Motor neuron (in vitro differentiated cells): ENCODE results near the gene CTTNBP2NL. TPM values are rescaled to one million over a fixed set of nuclear protein-coding genes. Genes with fewer than 3 reads are reported as not detected.
"Not testable (repeated sequence)": the region's sequence is repeated elsewhere in the genome, so short reads cannot be mapped to it uniquely, and the experiment has no call there.

ENCODE experiments used
- ATAC-seq, 8 experiments: fragments of 200-7000 bp; cut with Tn5 transposase; replicated peaks in 6 of 8; 2 replicates each; pipeline ENCODE4 v1.8.0; 2021; ENCODE audit warnings: mild to moderate bottlenecking in 8 of 8, moderate library complexity in 8 of 8
- H3K27ac ChIP-seq, 2 donors: fragments of 250-450 bp; sonication (Bioruptor Pico); 2 replicates each; pipeline ENCODE4 v1.9.0; 2021; ENCODE audit warnings: antibody characterized with exemption in 2 of 2, mild to moderate bottlenecking in 2 of 2, moderate library complexity in 1 of 2
- H3K4me1 ChIP-seq, 2 donors: fragments of 250-450 bp; sonication (Bioruptor Pico); replicated peaks in 1 of 2; 2 replicates each; pipeline ENCODE4 v1.6.1; 2021; ENCODE audit warnings: antibody characterized with exemption in 2 of 2, mild to moderate bottlenecking in 2 of 2, moderate library complexity in 1 of 2
- H3K4me3 ChIP-seq, 5 donors: fragments of 250-450 bp; sonication (Bioruptor Pico); 2 replicates each; pipeline ENCODE4 v1.9.0; 2021; ENCODE audit warnings: antibody characterized with exemption in 5 of 5, mild to moderate bottlenecking in 5 of 5, moderate library complexity in 4 of 5
- WGBS, 10 experiments: fragments of 450-650 bp; shearing (Covaris generic); methylation state at CpG; one replicate each; pipeline ENCODE4 v1.0.0; 2022; 5-methylcytosine and 5-hydroxymethylcytosine counted together
- in situ Hi-C, 9 experiments: fragments of 400-800 bp; cut with MboI; loops; one replicate each; pipeline ENCODE4 v1.15.0; 2021; ENCODE audit warnings: low sequenced_read_pairs in 9 of 9, low pct_unique_long_range_greater_than_20kb in 2 of 9; ENCODE audit not compliant: unreplicated experiment in 9 of 9
- total RNA-seq, 8 experiments: library from RNA; unstranded; fragments of 300-600 nt; gene quantifications; 2 replicates each; pipeline versions ENCODE4 v1.2.3 to v1.2.4, GENCODE V29; 2022

The CTTNBP2NL gene
- total RNA-seq, 8 experiments from 2014 or later: 8.7 to 31.0 (median 25.2) TPM

DNA sequence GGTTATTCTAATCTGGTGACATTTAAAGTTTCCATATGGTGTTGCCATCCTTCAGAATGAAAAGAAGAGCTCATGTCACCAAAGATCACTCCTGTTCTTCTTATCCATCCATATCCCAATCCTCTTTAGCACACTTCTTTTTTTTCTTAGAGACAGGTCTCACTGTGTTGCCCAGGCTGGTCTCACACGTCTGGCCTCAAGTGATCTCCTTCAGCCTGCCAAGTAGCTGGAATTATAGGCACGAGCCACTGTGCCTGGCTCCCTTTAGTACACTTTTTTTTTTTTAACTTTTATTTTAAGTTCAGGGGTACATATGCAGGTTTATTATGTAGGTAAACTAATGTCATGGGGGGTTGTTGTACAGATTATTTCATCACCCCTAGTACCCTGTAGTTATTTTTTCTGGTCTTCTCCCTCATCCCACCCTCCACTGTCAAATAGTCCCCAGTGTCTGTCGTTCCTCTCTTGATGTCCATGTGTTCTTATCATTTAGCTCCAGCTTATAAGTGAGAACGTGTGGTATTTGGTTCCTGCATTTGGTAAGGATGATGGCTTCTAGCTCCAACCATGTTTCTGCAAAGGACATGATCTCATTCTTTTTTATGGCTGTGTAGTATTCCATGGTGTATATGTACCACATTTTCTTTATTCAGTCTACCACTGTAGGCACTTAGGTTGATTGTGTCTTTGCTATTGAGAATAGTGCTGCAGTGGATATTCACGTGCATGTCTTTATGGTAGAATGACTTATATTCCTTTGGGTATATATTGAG, 40.6 kb downstream of the CTTNBP2NL start:
- Histone ChIP-seq H3K4me3 (no peak overlapping the region), H3K4me1 (no peaks in the 10 kb centered on the region), H3K27ac (no peak overlapping the region)
- WGBS, 10 experiments: 80 to 100% (median 97%) methylated on average over 1 to 5 of the region's 5 CpGs; no CpG with 5 or more reads in 2 of the 10 experiments
- ATAC-seq: no peak
- in situ Hi-C loops: no loop called here

- H3K4me3 ChIP-seq, H3K27ac ChIP-seq, H3K4me1 ChIP-seq, in situ Hi-C loops: not testable (repeated sequence)
- ATAC-seq: peak in 1 of 8 experiments; percentile 38
- WGBS, 10 experiments: 55 to 100% (median 95%) methylated on average over 1 to 2 of the region's 2 CpGs; no CpG with 5 or more reads in 1 of the 10 experiments
These were observed 42.1 kb downstream of the CTTNBP2NL start for GRCh38 chr1:112438156-112438555.

- H3K4me3 ChIP-seq: no peak overlapping the region
- H3K4me1 ChIP-seq: no peaks in the 10 kb centered on the region
- no peak overlapping the region for H3K27ac ChIP-seq
- in situ Hi-C loops: no loop called here
- WGBS, 10 experiments: 0 to 100% (median 94%) methylated on average over 1 to 2 of the region's 2 CpGs; no CpG with 5 or more reads in 3 of the 10 experiments
- ATAC-seq: no peak
These were observed 43.6 kb downstream of the CTTNBP2NL start for GRCh38 chr1:112439592-112439991.

DNA sequence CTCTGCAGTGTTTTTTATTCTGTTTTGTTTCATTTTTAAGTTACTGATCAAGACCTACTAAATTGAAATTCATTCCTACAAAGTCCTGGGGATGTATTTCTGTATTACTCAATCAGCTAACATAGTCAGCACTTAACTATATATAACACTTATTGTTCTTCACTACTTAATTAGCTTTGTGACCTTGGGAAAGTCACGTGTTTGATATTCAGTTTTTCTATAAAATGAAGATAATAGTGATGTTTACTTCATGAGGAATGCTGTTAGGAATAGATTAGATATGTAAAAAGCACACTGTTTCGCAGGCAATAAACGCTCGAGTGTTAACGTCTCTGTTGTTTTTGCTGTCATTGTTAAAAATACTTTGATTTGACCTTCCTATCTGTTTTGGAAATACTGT, 44.6 kb downstream of the CTTNBP2NL start:
- no peak overlapping the region for H3K27ac ChIP-seq
- no peak overlapping the region for H3K4me3 ChIP-seq
- ATAC-seq: no peak
- 80 to 100% (median 91%) methylated on average over 1 to 5 of the region's 5 CpGs for WGBS, 10 experiments
- no peaks in the 10 kb centered on the region for H3K4me1 ChIP-seq
- in situ Hi-C loops: no loop called here

DNA sequence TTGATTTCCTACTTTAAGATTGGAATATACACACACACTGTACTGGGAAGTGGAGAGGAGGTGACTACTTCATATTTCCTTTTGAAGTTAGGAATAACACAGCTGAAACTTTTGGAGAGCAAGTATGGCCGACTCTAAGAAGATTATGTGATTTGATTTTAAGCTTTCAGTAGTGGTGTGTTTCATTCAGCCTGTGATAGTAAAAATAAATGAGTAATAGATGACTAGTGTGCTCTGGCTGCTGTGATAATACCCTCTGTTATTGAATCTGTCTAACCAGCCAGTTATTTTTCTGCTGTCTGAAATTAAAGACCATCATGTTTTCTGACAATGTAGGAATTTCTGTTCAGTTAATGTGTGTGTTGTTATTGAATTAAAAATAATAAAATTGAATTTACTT, 48.3 kb downstream of the CTTNBP2NL start:
- no peak for ATAC-seq
- Histone ChIP-seq H3K27ac (no peak overlapping the region), H3K4me3 (no peak overlapping the region), H3K4me1 (no peaks in the 10 kb centered on the region)
- 0 to 100% (median 60%) methylated on average over 1 of the region's 1 CpG; no CpG with 5 or more reads in 1 of the 10 experiments for WGBS, 10 experiments
- in situ Hi-C loops: no loop called here

GRCh38 chr1:112445596-112445995, 49.6 kb downstream of the CTTNBP2NL start:
- Histone ChIP-seq H3K4me1 (no peaks in the 10 kb centered on the region), H3K27ac (no peak overlapping the region), H3K4me3 (no peak overlapping the region)
- in situ Hi-C loops: no loop called here
- 0 to 100% (median 90%) methylated on average over 1 of the region's 1 CpG; no CpG with 5 or more reads in 1 of the 10 experiments for WGBS, 10 experiments
- ATAC-seq: no peak

GRCh38 chr1:112446411-112446810, 50.4 kb downstream of the CTTNBP2NL start:
- no peak for ATAC-seq
- no peak overlapping the region for H3K27ac ChIP-seq
- in situ Hi-C loops: no loop called here
- 88 to 100% (median 100%) methylated on average over 1 of the region's 1 CpG; no CpG with 5 or more reads in 4 of the 10 experiments for WGBS, 10 experiments
- no peaks in the 10 kb centered on the region for H3K4me1 ChIP-seq
- no peak overlapping the region for H3K4me3 ChIP-seq

DNA sequence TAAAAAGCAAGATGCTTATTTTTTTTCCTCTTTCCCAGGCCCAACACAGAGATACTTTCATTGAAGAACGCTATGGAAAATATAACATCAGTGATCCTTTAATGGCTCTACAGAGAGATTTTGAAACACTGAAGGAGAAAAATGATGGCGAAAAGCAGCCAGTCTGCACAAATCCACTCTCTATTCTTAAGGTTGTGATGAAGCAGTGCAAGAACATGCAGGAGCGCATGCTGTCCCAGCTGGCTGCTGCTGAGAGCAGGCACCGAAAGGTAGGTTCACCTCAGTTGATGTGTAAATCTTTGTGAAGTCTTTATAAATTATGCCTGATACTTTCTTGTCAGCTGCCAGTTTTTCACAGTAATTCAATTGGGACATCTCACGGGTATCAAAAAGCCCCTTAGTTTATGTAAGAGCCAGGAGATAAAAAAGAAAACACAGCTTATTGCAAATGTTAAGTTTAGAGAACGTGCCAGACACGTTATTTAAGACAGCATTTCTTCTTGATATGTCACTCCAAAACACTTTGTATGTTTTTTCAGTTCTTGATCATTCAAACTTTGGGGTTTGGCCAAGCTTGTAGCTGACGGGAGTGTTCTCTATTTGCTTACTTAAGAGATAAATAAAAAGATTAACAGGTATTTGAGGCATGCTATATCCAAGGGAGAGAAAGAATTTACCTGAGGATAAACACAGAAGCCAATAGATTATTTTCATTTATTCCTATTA, 53.1 kb downstream of the CTTNBP2NL start:
- 85 to 100% (median 93%) methylated on average over 1 to 8 of the region's 8 CpGs for WGBS, 10 experiments
- Histone ChIP-seq H3K4me1 (no peaks in the 10 kb centered on the region), H3K27ac (no peak overlapping the region), H3K4me3 (no peak overlapping the region)
- ATAC-seq: no peak
- in situ Hi-C loops: no loop called here

GRCh38 chr1:112449630-112449983, 53.6 kb downstream of the CTTNBP2NL start:
- Histone ChIP-seq H3K27ac (no peak overlapping the region), H3K4me1 (no peaks in the 10 kb centered on the region), H3K4me3 (no peak overlapping the region)
- no peak for ATAC-seq
- in situ Hi-C loops: no loop called here

- H3K27ac ChIP-seq: no peak overlapping the region
- ATAC-seq: no peak
- H3K4me1 ChIP-seq: no peaks in the 10 kb centered on the region
- in situ Hi-C loops: no loop called here
- no peak overlapping the region for H3K4me3 ChIP-seq
These were observed 54.8 kb downstream of the CTTNBP2NL start for GRCh38 chr1:112450773-112451172.

DNA sequence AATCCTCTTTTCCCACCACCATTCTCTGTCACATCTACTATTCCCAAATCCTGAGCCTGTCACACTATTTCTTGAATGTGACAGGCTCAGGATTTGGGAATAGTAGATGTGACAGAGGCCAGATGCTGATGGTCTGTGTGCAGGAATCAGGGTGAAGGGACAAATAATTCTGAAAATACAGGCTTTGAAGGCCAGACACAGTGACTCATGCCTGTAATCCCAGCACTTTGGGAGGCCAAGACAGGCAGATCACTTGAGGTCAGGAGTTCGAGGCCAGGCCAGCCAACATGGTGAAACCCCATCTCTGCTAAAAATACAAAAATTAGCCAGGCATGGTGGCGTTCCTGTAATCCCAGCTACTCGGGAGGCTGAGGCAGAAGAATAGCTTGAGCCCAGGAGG, 55.3 kb downstream of the CTTNBP2NL start:
- 40 to 100% (median 80%) methylated on average over 1 to 3 of the region's 3 CpGs; no CpG with 5 or more reads in 1 of the 10 experiments for WGBS, 10 experiments
- peak in 1 of 8 experiments; percentile 59 for ATAC-seq
- H3K4me3 ChIP-seq, in situ Hi-C loops, H3K27ac ChIP-seq, H3K4me1 ChIP-seq: not testable (repeated sequence)

DNA sequence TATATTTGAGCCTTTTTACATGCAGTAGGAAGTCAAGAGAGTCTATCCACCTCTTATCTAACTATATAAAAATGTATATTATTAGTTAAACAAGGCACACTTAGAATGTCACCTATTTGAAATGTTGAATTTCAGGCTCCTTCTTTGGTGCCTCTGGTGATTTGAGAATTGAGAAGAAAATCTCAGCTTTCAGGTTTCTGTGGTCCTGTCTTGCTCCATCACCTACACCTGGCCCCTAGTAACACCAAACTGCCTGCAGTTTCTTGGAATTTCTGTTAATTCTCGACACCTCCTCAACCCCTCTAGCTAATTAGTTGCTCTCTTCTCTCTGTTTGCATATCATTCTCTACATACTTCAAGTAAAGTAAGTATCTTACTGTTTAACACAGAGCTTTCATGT, 57.9 kb downstream of the CTTNBP2NL start:
- H3K27ac ChIP-seq: no peak overlapping the region
- H3K4me1 ChIP-seq: no peaks in the 10 kb centered on the region
- no peak overlapping the region for H3K4me3 ChIP-seq
- no peak for ATAC-seq
- in situ Hi-C loops: no loop called here
- 75 to 100% (median 100%) methylated on average over 1 of the region's 1 CpG; no CpG with 5 or more reads in 3 of the 10 experiments for WGBS, 10 experiments

DNA sequence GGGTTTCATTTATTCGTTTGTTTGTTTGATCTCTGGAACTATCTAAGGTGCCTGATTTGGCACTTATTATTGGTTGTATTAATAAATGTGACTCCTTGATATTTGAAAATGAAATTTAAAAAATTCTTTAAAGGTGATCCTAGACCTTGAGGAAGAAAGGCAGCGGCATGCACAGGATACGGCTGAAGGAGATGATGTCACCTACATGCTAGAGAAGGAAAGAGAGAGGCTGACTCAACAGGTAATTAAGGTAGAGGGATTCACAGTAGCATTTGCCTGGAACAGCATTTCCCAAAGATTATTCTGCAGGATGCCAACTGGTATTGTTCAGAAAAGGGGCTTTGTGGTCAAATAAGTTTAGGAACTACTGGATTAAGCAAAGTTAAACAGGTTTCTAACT, 58.3 kb downstream of the CTTNBP2NL start:
- in situ Hi-C loops: no loop called here
- Histone ChIP-seq H3K4me1 (no peaks in the 10 kb centered on the region), H3K4me3 (no peak overlapping the region), H3K27ac (no peak overlapping the region)
- 94 to 100% (median 100%) methylated on average over 1 to 3 of the region's 3 CpGs; no CpG with 5 or more reads in 1 of the 10 experiments for WGBS, 10 experiments
- peak in 2 of 8 experiments; percentile 36 to 45 for ATAC-seq
